NOMO-1 treated with dmso at 0.1 percent for 144 hours (cell line): ENCODE measurements around the gene BEND6.
A peak's percentile ranks its signal among the peaks of the same experiment; 100 is the strongest.

ENCODE experiments used
- DNase-seq: peaks from one replicate; lab custom pipeline; 2025; ENCODE audit not compliant: unreplicated experiment; lab: John Stamatoyannopoulos, UW

BEND6 gene

DNA sequence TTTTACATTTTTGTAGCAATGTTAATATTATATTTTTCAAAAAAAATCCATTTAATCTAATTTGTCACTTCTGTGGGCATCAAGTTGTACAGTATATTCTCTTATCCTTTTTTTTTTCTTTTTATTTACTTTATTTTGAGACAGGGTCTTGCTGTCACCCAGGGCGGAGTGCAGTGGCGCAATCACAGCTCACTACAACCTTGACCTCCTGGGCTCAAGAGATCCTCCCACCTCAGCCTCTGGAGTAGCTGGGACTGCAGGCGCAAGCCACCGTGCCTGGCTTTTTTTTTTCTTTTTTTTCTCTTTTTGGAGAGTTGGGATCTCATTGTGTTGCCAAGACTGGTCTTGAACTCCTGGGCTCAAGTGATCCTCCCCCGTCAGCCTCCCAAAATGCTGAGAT, 14.4 kb upstream of the BEND6 start:
- no peak for DNase-seq

DNA sequence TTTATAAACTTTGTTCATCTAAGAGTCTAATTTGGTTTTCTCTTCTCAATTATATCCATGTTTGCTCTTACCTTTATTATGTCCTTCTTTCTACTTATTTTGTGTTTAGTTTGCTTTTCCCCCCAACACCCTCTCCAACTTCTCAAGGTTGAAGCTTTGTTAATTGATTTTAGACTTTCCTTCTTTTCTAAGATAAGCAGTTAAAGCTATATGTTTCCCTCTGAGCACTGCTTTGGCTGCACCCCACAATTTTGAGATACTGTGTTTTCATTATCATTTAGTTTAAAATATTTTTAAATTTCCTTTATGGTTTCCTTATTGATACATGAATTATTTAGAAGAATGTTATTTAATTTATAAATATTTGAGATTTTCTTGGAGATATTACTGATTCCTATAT, 13.9 kb upstream of the BEND6 start:
- DNase-seq, result no peak

DNA sequence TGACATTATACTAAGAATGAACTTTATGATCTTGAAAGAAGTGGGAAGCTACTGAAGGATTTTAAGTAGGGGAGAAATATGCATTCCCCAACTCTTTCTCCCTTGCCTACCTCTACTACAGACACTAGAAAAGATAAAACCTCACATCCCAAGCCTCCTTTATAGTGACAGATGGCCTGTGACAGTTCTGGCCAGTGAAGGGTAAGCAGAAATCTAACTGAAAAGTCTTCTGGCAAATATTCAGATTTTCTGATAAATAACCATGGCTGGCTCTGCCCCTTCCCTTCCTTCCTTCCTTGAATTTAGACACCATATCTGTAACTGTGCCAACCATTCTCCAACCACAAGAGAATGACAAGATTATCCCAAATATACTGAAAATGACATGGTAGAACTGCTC, 10.2 kb upstream of the BEND6 start:
- DNase-seq, result no peak

DNA sequence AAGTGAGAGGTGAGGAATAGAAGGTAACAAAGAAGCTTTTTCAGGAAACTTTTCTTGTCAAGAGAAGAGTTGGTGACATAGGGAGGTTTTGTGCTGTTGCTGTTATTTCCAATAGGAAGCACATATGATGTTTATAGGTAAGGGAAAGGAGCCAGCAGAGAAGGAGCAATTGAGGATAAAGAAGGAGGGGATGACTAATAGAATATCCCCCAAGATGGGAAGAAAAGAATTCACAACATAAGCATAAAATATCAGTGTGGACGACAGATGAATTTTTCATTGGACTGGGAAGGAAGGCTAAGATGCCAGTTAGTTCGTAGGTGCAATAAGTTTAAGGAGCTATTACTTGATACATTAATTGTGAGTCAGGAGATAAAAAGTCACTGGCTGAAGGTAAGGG, 8.5 kb upstream of the BEND6 start:
- no peak for DNase-seq

DNA sequence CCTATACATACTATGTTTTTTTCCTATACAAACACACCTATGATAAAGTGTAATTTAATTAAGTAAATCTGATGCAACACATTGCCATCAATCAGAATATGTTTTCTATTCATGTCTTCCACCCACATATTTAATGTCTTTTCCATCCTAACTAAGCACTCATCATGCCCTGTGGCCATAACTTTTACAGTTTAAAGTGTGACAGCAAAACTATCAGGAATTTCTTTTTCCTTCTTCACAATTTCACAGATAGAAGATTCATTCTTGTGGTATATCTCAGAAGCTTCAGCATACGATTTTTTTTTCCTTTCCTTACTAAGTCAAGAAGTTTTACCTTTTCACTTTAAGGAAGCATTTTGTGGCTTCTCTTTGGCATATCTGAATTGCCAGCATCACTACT, 7.0 kb upstream of the BEND6 start:
- no peak for DNase-seq

DNA sequence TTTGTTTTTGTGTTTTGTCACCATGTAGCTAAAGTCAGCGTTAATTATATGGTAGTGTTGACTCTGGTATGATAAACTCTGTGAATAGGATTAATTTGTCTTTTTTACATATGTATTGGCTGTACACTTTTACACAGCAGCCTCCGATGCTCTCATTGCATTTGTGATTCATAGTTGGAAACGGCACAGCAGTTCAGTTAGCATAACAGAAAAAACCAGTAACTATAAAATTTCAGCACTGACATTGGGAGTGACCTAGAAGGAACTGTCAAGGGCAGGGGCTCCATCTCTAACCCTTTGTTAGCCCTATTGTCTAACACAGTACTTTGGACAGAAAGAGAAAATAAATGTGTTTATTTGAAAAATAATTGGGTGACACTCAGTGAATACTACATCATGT, 5.6 kb upstream of the BEND6 start:
- no peak for DNase-seq

DNA sequence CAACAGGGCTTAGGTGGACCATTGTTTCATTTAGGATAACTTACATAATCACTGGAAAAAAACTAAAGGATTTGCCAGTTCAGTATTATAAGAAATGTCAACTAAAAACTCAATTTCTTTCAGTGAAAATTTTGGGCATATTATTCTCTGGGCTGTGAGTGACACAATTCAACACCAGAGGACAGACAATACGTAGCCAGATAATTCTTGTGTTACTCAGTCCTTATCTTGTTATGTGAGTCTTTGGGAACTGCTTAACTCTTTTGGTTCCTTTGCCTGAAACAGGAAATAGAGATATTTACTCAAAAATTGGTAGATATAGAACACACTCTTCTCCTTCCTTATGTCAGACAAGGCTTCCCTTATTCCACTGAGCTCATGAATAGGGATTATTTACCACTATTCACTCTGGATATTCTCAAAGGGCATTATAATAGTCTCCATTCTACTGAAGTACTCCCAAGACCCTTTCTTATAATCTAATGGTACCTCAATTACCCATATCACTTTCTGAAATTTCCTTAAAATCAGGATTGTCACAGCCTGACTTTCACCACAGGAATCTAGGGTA, 4.9 kb upstream of the BEND6 start:
- DNase-seq, result no peak

DNA sequence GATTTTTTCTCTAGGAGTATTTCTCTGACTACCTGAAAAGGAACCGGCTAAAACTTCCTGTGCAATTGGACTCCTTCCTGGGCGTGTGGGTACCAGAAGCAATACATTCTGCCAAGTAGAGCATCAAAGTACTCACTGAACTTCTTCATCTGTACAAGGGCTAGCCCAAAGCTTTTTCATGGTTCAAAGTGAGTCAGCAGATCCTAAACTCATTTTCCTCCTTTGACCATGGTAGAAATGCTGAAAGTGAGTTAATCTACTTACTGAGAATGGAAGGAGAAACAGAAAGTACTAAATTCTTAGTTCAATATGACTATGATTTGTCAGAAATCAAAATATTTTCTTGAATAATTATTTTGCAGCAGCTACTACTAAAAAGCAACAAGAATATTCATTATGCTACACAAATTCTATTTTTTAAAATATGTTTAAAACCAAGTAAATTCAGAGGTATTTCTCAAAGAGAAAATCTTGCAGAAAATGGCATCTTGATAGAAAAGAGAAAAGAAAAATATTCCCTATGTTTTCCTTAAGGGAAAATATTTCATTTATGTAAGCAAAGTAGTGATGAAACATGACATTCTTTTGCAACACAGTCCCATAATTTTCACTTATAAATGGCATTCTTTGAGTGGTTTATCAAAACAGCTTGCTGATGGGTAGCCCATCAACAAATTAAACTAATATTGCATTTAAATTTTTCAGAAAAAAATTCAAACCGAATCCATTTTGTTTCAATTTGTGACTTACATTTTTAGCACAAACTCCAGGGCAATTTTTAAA, 3.7 kb upstream of the BEND6 start:
- DNase-seq, result no peak

DNA sequence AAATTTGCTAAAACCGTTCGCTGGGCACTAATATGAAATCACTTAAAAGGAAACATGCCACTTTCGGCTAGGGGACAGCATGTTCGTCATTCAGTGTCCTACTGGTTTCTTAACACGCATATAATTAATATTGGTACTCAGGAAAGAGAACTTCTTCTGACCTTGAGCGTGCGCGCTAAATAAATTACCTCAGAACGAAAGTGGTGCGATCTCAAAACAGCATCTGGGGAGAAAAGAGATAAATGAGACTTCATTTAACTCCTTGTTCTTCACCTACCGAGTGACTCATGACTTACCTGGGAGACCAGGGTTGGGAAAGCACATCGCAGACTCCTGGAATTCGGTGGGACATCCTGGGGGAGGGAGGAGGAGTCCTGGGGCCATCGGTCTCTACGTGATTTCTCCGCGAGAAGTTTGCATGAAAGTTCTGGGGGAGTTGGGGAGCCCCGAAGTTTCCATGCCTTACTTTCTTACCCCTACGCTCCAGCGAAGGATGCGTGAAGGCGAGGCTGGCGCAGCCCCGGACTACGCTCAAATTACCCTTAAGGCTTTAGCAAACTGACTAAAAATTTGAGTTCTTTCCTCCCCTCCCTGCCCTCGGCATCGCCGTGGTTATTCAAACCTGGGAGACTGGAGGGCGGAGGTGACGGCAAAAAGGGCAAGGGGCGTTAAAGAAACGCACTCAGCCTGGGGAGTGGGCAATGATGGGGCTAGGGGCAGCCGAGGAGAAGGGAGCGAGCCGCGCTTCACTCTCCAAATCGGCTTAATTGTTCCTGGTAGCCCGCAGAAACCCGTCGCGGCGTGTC, 1.1 kb upstream of the BEND6 start:
- DNase-seq, result no peak

DNA sequence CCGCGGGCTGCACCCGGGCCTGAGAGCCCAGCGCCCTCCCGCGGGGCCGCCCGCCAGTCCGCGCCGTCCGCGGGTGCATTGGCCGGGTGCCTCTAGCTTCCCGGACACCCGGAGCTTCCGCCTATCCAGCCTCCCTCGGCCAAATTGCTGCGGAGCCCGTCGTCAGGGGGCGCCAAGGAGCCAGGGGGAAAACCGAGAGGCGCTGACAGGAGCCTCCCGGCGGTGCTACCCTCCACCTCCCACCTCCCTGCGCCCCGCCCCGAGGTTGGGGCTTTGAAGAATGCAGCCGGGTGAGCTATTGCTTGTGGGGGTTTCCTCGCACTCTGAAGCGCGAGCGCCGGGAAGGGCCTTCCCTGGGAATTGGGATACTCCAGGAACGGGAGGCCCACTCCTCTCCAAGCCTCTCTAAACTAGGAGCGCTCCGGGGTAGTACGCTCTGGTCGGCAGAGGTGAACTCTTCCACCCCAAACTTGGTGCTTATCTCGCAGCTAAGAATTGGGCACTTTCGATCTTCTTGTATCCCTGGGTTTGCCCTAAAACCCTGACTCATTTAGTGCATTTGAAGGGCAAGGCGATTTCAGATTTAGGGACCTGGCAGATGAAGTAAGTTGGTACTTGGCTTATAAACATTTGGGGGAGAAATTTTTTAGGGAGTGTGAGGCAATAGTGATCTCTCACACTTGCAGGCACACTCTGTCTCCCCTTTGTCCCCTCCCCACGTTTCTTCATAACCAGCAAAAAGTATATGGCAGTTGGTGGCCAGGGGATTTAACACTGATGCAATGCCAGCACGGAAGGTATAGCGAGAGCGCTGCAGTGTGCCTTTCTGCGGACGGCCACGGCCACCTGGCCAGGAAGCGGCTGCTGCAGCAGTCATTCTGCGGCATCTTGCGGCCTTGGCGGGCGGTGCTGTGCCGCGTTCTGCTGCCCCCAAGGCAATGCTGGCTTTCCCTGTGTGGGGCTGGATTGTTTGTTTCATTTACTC, 556 bp downstream of the BEND6 start:
- peak; percentile 77 for DNase-seq

DNA sequence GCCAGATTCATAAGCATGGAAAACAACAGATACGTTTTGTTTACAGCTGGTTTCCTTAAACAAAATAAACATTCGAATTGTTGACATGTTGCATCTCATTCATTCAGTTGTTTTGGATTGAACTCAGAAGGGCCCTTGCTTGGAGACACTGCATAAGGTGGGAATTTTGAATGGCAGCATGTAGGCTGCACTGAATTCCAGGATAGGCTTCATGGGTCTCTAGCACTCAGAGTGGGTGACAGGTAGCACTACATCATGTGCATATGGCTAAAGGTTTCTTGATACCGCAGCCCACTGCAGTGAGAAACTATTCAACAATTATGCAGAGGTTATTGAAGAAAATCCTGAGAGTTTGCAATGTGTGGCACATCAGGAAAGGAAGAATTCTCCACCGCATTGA, 1.6 kb downstream of the BEND6 start:
- no peak for DNase-seq

DNA sequence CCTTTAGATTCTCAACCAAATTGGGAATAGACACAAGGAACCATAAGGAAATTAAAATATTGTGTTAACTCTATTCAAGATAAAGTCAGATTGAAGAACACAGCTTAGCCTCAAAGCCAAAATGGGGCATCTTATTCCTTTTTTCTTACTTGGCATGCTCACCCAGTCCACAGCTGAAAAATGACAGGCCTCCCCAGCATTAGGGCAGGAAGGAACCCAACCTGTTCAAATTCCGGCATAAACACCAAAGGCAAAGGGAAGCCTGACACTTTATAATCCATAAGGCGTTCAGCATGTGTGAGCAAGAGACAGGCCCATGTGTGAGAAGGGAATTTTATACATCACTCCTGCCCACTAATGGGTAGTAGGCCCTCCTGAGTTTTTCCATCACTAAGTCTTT, 2.9 kb downstream of the BEND6 start:
- no peak for DNase-seq

DNA sequence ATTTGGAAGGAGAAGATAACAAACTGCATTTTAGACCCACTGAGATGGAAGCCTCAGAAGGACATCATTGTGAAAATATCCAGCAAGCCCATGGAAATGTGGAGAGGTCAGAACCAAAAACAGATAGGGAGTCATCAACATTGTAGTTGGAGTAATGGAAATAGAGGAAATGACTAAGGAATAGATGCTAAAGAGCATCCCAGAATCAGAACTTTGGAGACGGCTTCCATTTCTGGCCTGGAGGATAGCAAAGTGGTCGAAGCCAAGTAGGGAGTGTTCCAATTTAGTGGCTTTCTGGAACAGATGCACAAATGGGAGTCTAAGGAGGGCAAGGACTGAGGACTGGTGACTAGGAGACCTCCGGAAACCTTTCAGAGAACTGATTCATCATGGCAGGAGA, 3.6 kb downstream of the BEND6 start:
- no peak for DNase-seq

DNA sequence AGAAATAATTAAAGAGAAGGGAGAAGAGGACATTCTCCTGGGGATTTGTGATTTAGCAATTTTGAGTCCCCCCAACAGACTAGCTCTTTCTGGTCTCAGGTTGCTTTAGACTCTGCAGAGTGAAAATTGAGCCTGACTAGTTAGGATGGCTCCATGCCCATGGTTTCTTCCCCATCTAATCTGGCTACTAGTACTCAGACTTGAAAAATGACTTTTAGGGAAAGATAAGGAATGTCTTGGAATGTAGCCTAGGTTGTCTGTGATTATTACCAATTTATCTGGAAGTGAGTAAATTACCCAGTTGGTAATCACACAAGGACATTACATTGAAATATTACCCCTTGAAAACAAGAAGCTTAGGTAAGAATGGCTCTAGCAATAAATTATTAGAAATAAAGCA, 4.2 kb downstream of the BEND6 start:
- no peak for DNase-seq

DNA sequence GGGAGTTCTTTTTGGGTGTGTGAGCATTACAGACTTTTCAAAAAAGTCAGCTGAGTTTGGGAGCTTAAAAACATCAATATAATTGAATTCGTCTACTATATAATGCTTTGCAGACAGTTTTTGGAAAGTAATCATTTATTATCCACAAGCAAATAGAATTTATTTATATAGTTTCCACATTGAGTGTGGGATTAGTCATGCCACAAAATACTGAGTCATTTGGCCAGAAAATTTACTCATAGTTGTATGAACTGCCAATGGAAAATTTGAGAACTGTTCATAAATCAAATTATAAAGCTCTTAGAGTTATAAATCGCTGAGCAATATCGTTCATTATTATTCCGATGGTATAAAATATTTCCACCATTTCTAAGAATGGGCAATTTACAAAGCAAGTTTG, 5.0 kb downstream of the BEND6 start:
- DNase-seq, result no peak

DNA sequence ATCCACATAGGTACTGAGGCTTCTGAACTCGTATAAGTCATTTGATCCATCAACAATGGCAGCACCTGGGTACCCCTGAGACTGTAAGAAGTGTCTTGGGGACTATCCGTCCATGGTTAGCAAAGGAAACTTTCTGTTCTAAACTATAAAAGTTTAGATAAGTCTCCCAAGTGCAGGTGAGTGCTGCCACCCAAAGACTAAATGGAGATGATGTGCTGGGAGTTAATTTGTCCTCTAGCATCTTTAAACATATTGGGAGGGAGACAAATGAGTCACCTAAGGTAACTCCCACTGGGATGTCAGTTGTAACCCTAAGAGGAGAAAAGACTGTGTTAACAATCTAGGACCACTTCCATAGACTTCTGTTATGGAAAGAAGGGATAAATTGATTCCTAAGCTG, 6.2 kb downstream of the BEND6 start:
- DNase-seq, result no peak

DNA sequence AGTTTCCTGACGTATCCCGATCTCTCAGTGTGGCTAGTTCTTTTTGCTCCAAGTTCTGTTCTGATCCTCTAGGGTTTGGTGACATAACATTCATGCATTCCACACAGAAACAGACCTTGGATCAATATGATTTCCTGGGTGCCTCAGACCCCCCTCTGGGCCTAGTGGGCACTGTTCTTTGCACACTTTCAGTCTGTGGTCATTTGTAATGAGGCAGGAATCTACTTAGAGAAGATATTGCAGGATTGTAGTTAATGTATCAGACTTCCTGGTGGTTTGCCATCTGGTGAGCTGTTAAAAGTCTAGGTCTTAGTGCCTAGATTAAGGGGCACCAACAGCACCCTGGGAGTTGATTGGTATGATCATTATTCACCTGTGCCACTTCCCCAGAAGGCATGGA, 7.5 kb downstream of the BEND6 start:
- DNase-seq, result no peak

DNA sequence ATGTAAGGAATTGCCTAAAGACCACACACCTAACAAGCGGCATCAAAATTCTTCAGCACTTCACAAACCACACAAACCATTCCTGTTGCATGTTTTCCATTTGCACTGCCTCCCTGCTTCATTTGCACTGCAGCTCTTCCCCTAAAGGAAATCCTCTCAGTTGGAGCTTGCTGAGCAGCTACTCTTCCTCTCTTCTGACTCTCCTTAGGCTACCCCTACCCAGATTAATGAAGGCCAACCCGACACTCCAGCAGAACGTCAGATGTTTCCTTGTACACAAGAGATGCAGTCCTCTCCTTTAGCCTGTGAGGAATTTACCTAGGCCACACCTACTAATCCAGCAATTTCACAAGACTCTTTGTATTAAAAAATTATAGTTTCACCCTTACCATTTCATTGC, 8.1 kb downstream of the BEND6 start:
- DNase-seq, result no peak

DNA sequence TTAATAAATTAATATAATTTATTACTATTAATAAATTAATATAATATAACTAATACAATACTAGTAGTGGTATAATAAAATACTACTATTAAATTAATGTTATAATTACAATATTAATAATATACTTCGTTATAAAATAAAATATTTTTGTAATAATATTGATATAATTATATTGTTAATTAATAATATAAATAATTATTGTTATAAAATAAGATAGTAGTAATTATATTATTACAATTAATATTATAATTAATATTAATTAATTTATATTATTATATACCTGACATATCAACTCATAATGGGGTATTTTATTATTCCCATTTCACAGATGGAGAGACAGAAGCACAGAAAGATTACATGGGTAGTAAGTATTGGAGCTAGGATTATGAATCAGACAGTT, 8.9 kb downstream of the BEND6 start:
- DNase-seq, result no peak

DNA sequence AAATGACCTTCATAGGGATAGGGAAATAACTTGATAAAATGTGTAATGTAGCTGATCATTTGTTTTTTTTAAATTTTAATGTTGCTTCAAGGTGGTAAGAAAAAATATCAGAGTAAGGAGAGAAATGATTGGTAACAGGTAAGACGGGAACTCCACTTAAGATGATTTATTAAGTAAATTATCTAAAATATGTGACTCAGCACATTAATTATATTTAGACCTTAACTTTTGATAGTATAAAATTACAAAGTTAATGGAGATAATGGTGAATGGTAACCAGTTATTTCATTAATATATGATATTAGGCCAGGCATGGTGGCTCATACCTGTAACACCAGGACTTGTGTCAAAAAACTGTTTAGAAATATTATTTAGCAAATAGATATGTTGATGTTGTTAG, 10.2 kb downstream of the BEND6 start:
- no peak for DNase-seq

DNA sequence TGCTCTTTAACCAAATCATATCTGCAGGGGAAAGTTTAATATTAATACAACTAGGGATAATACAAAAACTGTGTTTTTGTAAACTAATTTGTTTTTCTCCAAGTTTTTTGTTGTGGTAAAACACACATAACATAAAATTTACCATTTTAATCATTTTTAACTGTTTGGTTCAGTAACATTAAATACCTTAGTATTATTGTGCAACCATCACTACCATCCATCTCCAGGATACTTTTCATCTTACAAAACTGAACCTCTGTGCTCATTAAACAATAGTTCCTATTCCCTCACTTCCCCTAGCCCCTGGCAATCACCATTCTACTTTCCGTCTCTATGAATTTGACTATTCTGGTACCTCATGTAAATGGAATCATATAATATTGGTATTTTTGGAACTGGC, 15.9 kb downstream of the BEND6 start:
- no peak for DNase-seq
